Hypothalamus (tissue), 51 donors: ENCODE data around the gene DCTN5.

Experiments used
- DNase-seq, 51 donors: peaks; one replicate each; lab custom pipeline; 2025; lab: John Stamatoyannopoulos, UW

DCTN5 gene

DNA sequence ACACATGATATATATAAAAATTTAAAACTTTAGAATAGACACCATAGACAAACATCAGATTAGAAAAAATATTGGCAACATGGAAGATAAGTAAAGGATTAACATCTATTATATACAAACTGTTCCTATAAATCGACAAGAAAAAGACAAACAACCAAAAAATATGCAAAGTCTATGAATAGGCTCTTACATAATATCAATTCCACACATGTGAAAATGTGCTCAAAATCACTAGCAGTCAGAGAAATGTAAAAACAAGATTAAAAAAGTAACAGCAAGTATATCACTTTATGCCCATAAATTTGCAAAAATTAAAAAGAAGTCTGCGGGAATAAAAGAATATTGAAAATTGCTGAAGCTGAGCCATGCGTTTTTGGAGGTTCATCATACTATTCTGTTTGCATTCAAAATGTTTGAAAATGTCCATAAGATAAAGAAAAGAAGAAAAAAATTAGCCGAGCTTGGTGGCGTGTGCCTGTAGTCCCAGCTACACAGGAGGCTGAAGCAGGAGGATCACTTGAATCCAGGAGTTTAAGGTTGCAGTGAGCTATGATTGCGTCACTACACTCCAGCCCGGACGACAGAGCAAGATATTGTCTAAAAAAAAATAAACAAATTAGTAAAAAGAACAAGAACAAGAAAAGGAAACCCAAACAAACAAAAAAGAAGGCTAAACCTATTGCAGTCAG, 83.0 kb downstream of the DCTN5 start:
- no peak for DNase-seq

DNA sequence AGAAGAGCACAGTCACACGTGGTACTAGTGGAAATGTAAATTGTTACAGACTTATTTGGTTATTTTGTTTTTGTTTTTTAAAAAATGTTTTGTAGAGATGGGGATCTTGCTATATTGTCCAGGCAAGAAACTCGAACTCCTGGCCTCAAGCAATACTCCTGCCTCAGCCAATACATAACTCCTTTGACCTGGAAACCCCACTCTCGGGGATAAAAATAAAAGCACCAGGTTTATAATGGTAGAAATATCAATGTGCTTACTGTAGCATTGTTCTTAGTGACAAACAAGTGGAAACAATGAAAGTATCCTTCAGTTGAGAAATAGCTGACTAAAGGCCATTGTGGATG, 83.5 kb downstream of the DCTN5 start:
- DNase-seq: no peak

DNA sequence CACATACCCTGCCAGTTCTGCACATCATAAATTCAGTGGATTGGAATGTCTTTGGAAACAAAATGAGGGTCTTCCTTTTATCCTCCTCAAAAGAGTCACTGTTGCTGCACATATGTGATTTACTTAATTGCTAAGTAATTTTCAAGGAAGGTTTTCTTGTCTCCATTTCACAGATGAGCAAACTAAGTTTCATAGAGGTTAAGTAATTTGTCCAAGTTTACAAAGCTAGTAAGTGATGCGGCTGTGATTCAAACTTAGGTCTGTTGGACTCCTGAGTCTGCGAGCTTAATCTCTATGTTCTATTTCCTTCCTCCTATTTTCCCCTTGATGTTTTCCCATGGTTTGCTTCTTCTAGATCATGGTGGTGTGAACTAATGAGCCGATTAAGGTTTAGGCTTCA, 85.4 kb downstream of the DCTN5 start:
- no peak for DNase-seq
